AG08395 (cell line): Measurements from ENCODE around the gene PFDN2.

Experiments used
- DNase-seq: peaks from one replicate; pipeline ENCODE4 v3.0.0; 2012; ENCODE audit warnings: mixed read lengths, low spot score

PFDN2 gene

GRCh38 chr1:161051219-161051618 lies 66.6 kb downstream of the PFDN2 start:
- DNase-seq = no peak
